Breast epithelium (tissue), 3 donors: ENCODE results near the gene MTCH2.

ENCODE experiments used
- CTCF ChIP-seq, 3 donors: fragments of 450-650 bp; IDR thresholded peaks; one replicate each; pipeline ENCODE4 v1.5.1; 2016 to 2017; ENCODE audit warnings: antibody characterized with exemption in 3 of 3, mild to moderate bottlenecking in 3 of 3, moderate library complexity in 3 of 3
- POLR2A ChIP-seq: fragments of 450-650 bp; IDR thresholded peaks from one replicate; pipeline ENCODE4 v1.6.1; 2016; ENCODE audit warnings: antibody characterized with exemption, mild to moderate bottlenecking, moderate library complexity
- POLR2AphosphoS5 ChIP-seq, 3 donors: sonication (generic); formaldehyde crosslinking; IDR thresholded peaks; one replicate each; pipeline ENCODE4 v1.6.1; 2017; ENCODE audit warnings: antibody characterized with exemption in 3 of 3

GRCh38 chr11:47606731-47607130, 35.6 kb downstream of the MTCH2 start:
- no peak for TF ChIP-seq POLR2A
- TF ChIP-seq CTCF (IDR thresholded peaks at IDR 0.05), result no peak
- no peak for TF ChIP-seq POLR2AphosphoS5 (IDR thresholded peaks at IDR 0.05)
